ENCODE results near the gene ADGRB2.

The ADGRB2 gene

GRCh38 chr1:31781756-31782371 is 17.7 kb upstream of the ADGRB2 start:
- no peak for DNase-seq (ENCODE audit: low spot score)

GRCh38 chr1:31781138-31781755 is 17.1 kb upstream of the ADGRB2 start:
- no peak for DNase-seq (ENCODE audit: low spot score)

GRCh38 chr1:31780632-31781031 is 16.5 kb upstream of the ADGRB2 start:
- no peak for DNase-seq (ENCODE audit: low spot score)

- DNase-seq (ENCODE audit: low spot score): no peak
These were observed 15.5 kb upstream of the ADGRB2 start for GRCh38 chr1:31779687-31780086.

- no peak for DNase-seq (ENCODE audit: low spot score)
These were observed 14.8 kb upstream of the ADGRB2 start for GRCh38 chr1:31778763-31779488.

- DNase-seq (ENCODE audit: low spot score): no peak
These were observed 12.4 kb upstream of the ADGRB2 start for GRCh38 chr1:31776516-31776915.

- DNase-seq (ENCODE audit: low spot score): no peak
These were observed 11.9 kb upstream of the ADGRB2 start for GRCh38 chr1:31776032-31776431.

- no peak for DNase-seq (ENCODE audit: low spot score)
These were observed 11.3 kb upstream of the ADGRB2 start for GRCh38 chr1:31775210-31775999.

GRCh38 chr1:31774495-31774894 is 10.4 kb upstream of the ADGRB2 start:
- no peak for DNase-seq (ENCODE audit: low spot score)

- no peak for DNase-seq (ENCODE audit: low spot score)
These were observed 9.7 kb upstream of the ADGRB2 start for GRCh38 chr1:31773861-31774260.

GRCh38 chr1:31772669-31773248 is 8.6 kb upstream of the ADGRB2 start:
- no peak for DNase-seq (ENCODE audit: low spot score)

GRCh38 chr1:31771891-31772668 is 7.9 kb upstream of the ADGRB2 start:
- no peak for DNase-seq (ENCODE audit: low spot score)

GRCh38 chr1:31769720-31770390 is 5.7 kb upstream of the ADGRB2 start:
- no peak for DNase-seq (ENCODE audit: low spot score)

GRCh38 chr1:31768939-31769704 is 5.0 kb upstream of the ADGRB2 start:
- DNase-seq (ENCODE audit: low spot score): no peak

GRCh38 chr1:31768407-31768907 is 4.3 kb upstream of the ADGRB2 start:
- DNase-seq (ENCODE audit: low spot score): no peak

GRCh38 chr1:31767225-31767624 is 3.1 kb upstream of the ADGRB2 start:
- DNase-seq (ENCODE audit: low spot score): no peak

GRCh38 chr1:31765516-31765915 is 1.4 kb upstream of the ADGRB2 start:
- no peak for DNase-seq (ENCODE audit: low spot score)

- DNase-seq (ENCODE audit: low spot score): peak; percentile 72
These were observed 914 bp upstream of the ADGRB2 start for GRCh38 chr1:31765041-31765467.

GRCh38 chr1:31763671-31764311 is 349 bp downstream of the ADGRB2 start:
- DNase-seq (ENCODE audit: low spot score): no peak

Data from HuH-7 (cell line).